Measurements from ENCODE around the gene LANCL3.

LANCL3 gene

GRCh38 chrX:37679888-37680287 is 108.4 kb downstream of the LANCL3 start:
- DNase-seq (ENCODE audit: low read depth) = no peak

DNA sequence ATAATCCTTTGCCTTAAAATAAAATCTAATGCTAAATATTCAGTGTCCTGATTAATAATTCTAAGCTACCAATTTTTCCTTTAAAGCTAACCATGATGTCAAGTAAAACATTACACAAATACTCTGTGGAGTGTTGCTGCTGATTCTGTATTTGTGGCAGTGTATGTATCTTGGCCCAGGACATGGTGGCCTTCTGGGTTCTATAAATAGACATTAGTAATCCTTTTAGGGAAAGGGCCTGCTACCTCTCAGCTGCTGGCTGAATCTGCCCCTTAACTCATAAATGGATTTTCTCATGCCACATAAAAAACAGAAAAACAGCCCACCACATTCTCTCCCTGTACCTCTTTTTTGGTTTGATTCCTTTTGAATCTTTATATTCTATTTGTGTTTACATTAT is 113.0 kb downstream of the LANCL3 start:
- DNase-seq (ENCODE audit: low read depth) = no peak

DNA sequence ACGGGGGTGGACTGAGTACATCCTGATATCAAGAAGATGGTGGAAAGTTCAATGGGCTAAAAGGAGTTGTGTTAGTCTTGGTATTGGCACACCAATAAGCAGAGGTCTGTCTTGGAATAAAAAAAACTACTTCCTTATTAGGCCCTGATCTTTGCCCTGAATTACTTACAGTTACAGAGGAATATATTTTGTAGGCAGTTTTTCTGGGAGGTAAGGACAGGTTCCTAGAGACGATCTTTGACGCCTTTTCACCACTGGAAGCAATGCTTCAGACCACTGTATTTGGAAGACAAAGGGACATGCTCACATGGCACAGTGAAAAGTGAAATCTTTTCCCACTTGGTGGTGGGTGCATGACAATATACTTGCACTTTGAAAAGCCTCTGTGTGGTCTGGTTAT is 113.5 kb downstream of the LANCL3 start:
- no peak for DNase-seq (ENCODE audit: low read depth)

DNA sequence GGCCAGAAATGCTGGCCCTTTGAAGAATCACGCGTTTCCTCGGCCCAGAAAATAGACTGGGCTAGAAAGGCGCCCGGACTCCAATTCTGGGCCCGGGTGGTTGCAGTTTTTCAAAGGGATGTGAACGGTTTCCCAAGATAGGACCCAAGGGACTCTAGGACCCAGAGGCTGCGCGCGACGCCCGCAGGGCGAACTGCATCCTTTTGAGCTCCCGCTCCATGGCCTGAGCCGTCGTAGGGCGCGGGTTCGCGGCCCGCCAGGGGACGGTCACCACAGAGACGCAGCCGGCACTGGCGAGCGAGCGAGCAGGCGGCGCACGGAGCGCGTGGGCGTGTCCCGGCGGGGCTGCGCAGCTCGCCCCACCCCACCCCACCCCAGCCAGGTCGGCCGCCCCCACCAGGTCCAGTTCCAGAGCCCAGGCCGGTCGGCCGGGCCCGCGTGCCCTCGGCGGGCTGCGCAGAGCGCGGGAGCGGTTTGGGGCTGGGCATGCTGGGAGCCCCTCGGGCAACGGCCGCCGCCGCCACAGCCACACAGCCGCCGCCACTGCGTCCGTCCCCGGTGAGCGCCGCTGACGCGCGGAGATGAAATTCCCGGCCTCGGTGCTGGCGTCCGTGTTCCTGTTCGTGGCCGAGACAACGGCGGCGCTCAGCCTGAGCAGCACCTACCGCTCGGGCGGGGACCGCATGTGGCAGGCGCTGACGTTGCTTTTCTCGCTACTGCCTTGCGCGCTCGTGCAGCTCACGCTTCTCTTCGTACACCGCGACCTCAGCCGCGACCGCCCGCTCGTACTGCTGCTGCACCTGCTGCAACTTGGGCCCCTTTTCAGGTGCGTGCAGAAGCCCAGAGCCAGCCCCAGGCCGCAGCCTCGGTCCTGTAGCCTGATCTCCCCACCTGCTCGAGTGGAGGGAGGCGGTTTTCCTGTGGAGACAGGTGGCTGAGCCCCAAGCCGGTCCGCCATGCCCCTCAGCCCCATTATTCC is 114.2 kb downstream of the LANCL3 start, which contains the start of gene XK:
Gene XK (plus strand): TSS at position 411 of the 979 bp plus-strand sequence. CDS start 171 bp downstream, at position 582.
- DNase-seq (ENCODE audit: low read depth) = peak; percentile 0

DNA sequence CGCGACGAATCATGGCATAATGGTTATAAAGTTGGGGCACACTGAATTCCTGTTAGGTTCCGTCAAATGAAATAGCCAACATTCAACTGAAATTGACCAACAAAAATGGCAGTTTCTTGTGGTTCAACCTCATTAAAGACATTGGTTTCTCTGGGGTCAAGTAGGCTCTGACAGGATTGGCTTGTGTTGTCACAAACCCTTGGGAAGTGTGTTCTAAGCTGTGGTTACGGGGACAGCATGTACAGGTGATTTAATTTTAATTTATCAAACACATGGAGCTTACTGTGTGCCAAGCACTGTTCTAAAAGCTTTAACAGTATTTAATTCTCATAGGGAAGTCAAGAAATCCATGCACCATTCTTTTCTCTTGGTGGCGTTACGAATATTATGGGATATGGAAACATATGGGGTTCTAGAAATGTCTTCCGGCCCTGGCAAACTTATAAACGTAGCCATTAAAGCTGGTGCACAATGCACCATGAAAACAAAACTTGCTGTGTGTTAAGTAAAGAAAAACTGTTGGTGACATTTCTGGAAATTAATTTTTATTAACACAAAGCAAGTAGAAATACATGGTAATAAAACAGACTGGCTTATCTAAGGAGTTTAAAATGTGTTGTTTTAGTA is 115.0 kb downstream of the LANCL3 start:
- no peak for DNase-seq (ENCODE audit: low read depth)

- DNase-seq (ENCODE audit: low read depth) = no peak
Observed at GRCh38 chrX:37686996-37687395, 115.5 kb downstream of the LANCL3 start.

DNA sequence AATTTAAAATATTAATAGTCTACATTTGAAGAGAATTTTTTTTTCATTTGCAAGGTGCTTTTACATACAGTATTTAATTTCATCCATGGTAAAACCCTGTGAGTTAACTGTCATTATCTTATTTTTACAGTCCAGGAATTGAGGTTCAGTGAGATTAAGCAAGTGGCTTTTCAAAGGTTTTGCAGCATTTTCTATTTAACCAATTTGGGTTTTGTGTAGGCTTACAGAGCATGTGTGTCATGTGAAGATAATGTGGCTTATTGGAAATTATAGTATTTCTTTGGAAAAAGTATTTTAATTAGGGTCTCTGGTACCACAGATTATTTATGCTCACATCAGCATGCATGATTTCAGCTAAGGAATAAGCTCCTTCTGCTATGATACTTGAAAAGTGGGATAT is 118.7 kb downstream of the LANCL3 start:
- DNase-seq (ENCODE audit: low read depth) = no peak

DNA sequence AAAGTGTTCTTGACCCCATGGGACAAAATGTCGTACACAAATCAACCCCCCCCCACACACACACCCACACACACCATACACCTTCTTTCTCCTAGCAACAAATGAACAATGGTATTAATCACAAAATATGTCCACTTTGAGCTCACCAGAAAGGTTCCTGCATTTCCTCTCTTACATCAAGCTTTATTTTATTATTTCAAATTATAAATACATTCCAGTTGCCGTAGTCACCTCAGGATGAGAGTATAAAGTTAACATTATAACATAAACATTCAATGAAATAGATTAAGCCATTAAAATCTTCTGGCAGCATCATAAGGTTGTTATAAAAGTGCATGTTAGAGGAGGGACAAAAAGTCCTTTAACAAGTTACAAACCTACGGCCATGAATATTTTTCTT is 121.5 kb downstream of the LANCL3 start:
- DNase-seq (ENCODE audit: low read depth) = no peak

- DNase-seq (ENCODE audit: low read depth) = no peak
Observed at GRCh38 chrX:37697169-37697760, 125.8 kb downstream of the LANCL3 start.

- DNase-seq (ENCODE audit: low read depth) = no peak
Observed at GRCh38 chrX:37701588-37701987, 130.1 kb downstream of the LANCL3 start.

DNA sequence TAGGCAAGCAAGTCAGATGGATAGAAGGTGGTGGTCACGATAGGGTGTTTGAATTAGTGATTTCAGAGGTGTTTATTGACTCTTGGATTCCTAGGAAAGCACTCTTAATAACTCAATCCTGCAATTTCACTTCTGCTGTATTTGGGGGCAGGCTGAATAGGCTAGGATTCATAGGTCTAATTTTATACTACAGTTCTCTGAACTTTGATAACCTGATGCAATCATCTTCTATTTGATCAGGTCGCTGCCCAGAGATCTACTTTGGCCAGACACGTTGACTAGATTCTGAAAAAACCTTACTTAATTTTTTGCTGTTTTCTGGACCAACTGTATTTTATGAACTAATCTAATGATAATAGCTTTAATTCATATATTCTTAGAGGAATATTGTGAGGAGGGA is 140.5 kb downstream of the LANCL3 start:
- no peak for DNase-seq (ENCODE audit: low read depth)

GRCh38 chrX:37712458-37712857 is 141.0 kb downstream of the LANCL3 start:
- no peak for DNase-seq (ENCODE audit: low read depth)

- DNase-seq (ENCODE audit: low read depth) = no peak
Observed at GRCh38 chrX:37714479-37714878, 143.0 kb downstream of the LANCL3 start.

DNA sequence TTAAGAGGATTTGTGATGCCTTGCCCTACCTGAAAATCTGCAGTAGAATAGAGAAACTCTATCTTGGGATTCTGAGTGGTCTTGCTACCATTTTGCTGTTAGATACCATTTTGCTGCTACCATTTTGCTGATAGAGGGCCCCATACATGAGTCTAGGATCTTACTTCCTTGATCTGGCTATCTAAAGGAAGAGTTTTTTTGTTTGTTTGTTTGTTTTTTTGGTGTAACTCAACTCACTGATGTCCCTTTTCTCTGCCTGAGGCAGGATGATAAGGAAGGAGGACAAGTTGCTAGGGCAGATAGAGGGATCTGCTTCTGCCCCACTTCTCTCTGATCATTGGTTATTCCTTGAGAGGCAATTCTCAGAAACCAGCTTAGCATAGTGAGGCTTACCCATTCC is 145.1 kb downstream of the LANCL3 start:
- no peak for DNase-seq (ENCODE audit: low read depth)

DNA sequence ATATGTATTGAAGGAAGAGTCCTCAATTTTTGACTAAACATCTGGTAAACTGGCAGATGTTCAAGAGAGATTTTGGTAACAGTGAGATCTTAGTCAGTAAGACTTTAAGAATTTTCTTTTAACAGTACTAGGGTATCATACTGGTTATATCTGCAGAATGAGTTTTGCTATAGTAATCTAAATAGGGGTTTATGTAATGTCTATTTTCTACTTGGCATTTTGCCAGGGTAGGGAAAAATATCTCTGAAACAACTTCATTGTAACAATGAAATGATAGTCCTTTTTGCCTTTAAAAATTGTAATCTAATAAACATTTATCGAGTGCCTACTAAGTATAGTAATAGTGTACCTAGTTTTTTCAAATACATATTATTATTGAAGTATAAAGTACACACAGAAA is 146.2 kb downstream of the LANCL3 start:
- DNase-seq (ENCODE audit: low read depth) = no peak

GRCh38 chrX:37722595-37722994 is 151.1 kb downstream of the LANCL3 start:
- DNase-seq (ENCODE audit: low read depth) = no peak

DNA sequence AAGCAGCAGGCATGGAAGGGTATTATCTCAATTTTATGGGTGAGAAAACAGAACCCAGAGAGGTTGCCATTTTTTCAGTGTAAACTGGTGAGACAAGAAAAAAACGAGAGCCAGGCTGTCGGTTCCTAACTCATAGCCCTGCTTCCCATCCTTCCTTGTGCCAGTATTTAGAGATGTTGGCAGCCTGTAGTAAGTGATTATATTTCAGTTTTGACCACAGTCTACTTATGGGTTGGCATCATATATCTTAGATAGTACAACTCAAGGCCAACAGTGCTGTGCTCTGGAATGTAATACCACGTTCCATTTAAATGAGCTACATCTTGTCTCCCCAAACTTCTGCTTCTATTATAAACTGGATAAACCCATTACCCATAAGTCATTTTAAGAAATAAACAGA is 154.9 kb downstream of the LANCL3 start:
- DNase-seq (ENCODE audit: low read depth) = no peak
